GM18858 (cell line): Measurements from ENCODE around the gene ARL1.
"Not testable (repeated sequence)": the region's sequence is repeated elsewhere in the genome, so short reads cannot be mapped to it uniquely, and the experiment has no call there.

Source experiments
- ATAC-seq: cut with Tn5 transposase; IDR thresholded peaks from one replicate; pipeline ENCODE4 v1.9.1; 2021; ENCODE audit not compliant: unreplicated experiment

ARL1 gene

DNA sequence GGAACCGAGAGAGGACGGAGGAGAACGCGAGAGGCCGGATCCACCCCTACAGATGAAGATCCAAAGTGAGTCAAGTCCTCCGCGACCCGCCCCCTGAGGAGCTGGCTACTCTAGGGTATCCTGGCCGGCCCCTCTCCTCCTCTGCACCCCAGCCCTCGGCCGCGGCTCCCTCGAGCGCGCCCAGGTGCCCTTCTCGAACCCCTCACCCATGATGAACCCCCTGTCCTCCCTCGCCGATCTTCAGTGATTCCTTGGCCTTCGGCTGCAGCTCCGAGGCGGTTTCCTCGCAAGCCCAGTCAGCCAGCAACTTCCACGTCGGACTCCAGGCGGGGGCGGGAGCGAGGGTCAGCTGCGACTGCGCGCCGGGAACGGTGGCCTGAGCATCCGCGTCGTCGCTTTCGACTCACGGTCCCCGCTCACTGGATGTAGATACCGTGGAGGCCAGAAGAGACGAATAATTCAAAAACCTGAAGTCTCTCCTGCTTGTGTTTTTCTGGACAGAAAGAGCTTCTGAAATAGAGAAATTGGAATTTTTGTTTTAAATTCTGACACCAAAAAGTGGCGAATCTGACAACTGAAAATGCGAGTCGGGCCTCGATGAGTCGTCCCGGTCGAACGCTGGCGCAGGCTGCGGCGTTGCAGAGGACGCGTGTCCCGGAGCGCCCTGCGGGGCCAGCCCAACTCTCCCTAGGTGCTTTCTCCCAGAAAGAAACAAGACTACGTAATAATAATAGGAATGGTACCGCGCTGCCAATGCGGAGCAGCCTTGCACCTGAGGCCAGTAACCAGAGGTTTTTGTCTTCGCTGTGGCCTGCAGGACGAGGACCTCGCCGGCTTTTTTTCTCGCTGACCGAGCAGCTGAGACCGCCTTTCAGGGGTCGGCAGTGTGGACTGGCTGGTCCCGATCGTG is at the start of gene ARL1:
Gene ARL1, minus strand, starts transcription at position 337 of the 910 bp plus-strand sequence. Its CDS starts 127 bp downstream, at position 210.
- ATAC-seq = peak; percentile 57

DNA sequence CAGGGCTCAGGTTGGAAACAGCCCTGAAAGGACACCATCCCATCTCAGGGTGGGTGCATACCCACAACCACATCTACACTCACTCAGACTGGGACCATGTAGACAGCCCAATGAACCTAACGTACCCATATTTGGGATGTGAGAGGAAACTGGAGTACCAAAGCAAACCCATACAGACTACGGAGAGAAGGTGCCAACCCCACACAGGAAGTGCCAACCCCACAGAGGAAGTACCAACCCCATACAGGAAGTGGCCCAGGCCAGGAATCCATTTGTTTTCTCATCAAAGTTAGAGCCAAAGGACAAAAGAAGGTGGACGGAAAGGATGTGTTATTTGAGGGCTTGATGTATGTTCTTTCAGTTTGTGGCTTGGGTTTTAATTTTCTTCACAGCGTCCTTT is 48.1 kb upstream of the ARL1 start:
- ATAC-seq = no peak

DNA sequence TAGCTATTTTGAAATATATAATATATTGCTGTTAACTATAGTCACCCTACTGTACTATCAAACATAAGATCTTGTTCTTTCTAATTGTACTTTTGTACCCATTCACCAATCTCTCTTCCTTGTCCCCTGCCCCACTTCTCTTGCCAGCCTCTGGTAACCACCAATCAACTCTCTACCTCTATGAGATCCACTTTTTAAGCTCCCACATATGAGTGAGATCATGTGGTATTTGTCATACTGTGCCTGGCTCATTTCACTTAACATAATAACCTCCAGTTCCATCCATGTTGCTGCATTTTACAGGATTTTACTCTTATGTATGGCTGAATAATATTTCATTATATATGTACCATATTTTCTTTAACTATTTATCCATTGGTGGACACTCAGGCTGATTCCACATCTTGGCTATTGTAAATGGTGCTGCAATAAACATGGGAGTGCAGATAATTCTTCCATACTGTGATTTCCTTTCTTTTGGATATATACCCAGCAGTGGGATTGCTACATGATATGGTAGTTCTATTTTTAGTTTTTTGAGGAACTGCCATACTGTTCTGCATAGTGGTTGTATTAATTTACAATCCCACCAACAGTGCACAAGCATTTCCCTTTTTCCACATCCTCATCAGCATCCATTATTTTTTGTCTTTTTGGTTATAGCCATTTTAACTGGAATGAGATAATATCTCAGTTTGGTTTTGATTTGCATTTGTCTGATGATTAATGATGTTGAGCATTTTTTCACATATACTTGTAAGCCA is 34.1 kb upstream of the ARL1 start:
- ATAC-seq = no peak

DNA sequence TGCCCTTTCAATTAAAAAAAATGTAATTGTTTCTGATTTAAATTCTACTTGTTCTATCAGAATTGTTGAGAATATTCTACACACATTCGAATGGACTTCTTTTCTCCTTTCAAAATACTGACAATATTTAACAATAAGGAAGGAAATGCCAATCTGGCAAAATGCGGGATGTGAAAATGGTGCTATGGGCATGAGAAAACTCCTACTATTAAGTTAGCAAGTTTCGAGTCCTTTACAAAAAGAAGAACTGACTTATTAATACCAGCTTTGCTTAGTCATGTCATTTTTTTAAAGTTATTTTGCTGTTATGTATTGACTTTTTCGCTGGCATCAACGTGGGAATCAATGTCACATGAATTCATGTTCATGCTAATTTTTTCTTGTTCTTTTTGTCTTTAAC is 31.7 kb upstream of the ARL1 start:
- no peak for ATAC-seq

DNA sequence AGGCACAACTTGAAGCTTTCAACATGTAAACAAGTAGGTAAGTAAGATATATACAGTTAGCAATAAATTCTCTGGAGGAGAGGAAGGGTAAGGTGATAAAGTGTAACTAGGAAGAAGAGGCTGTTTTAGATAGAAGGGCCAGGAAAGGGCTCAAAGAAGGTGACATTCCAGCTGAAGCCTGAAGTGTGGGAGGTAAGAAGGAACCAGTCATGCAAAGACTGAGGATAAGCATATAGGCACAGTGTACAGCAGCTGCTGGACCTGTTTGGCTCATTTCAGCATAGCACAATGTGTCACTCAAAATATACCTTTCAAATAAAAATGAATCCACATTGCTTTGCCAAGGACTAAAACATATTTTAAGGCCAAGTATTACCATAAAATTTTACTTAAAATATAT is 28.6 kb upstream of the ARL1 start:
- no peak for ATAC-seq

DNA sequence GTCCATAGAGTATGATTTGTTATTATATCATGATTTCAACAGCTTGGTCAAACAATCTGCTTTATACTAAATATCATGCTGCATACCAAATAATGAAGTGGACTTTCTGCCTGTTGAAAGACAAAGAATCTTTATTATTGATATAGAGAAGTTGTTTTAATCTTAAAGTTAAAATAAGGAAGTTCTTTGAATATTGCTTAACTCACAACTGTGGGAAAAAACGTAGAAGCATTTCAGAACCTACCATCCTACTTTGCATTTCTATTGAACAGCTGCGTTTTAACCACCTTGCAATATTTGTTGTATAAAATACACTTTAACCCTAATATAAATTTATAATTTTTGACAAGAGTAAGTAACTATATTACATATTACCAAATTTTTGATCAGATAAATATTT is 22.9 kb upstream of the ARL1 start:
- ATAC-seq = no peak

DNA sequence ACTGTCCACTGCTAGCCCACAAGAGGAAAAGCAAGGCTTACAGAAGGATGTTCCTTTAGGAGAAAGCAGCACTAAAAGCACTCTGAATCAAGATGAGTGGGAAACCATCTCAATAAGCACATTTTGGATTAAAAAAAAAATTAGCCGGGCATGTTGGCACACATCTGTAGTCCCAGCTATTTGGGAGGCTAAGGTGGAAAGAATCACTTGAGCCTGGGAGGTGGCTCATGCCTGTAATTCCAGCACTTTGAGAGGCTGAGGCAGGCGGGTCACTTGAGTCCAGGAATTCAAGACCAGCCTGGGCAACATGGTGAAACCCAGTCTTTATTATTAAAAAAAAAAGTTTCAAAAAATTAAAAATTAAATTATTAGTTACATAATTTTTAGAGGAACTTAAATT is 17.0 kb upstream of the ARL1 start:
- no peak for ATAC-seq

DNA sequence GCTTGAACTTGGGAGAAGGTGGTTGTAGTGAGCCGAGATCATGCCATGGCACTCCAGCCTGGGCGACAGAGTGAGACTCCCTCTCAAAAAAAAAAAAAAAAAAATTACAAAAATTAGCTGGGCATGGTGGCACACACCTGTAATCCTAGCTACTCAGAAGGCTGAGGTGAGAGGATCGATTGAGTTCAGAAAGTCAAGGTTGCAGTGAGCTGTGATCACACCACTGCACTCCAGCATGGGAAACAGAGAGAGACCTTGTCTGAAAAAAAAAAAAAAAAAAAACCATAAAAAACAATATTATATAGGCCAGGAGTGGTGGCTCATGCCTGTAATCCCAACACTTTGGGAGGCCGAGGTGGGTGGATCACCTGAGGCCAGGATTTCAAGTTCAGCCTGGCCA is 14.5 kb upstream of the ARL1 start:
- ATAC-seq = not testable (repeated sequence)

DNA sequence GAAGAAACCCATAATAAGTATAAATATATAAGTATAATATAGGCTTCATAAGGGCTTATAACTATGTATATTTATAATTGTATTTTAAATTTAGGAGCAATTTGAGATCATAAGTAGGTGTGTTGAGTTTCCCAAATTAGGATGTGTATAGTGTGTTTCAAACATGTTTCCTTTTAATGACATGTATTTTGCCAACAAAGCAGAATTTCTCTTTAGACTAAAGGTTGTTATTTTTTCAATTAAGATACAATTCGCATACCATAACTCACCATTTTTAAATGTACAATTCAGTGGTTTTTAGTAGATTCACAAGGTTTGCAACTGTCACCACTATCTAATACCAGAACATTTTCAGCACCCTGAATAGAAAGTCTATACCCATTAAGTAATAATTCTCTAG is 7.7 kb upstream of the ARL1 start:
- no peak for ATAC-seq

DNA sequence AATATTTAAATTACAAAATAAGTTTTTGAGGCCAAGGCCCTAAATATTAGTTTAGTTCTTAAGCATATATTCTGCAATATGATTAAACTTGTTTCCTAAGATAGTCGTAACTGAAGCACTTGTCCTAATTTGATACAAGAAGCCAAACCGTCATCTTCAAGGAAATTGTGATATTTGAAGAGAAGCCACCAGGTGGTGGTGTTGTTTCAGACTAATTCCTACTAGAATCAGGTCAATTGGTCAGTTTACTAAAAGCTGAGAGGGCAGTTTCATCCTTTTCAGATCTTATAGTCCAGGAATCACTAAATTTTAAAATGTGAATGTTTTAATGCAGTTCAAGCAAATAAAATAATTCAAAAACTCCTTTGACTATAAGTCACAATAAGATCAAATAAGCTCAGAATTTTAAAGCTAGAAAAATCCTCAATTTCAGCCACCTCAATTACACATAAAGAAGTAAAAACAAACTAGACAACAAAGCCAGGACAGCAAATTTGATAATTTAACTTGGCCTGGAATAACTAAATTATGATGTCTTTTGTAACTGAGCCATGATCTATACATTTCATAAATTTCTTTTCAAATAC is 7.1 kb upstream of the ARL1 start:
- no peak for ATAC-seq

DNA sequence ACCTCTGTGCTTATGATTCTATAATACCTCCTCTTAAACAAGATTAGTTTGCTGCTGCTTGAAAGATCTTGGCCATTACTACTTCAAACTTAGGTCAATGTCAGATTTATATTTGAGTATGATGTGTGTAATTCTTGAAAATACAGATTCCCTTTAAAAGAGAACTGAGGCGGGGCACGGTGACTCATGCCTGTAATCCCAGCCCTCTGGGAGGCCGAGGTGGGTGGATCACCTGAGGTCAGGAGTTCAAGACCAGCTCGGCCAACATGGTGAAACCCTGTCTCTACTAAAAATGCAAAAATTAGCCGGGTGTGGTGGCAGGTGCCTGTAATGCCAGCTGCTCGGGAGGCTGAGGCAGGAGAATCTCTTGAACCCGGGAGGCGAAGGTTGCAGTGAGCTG is 2.6 kb upstream of the ARL1 start:
- not testable (repeated sequence) for ATAC-seq

DNA sequence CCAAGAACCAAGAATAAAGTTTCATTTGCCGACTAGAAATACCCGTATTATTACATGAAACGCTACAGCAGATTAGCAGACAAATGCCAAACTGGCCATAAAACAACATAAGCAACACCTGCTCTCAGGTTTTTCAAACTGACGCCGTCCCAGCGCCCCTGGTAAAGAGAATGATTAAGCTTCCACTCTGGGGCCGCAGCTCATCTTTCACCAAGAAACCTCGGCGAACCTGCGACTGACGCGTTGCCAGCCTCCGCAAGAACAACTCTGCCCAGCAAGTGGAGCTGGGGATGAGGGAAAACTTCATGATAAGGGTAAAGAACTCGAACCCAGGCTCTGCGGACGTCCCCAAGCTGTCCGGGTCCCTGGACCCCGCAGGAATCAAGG is 530 bp downstream of the ARL1 start:
- no peak for ATAC-seq

DNA sequence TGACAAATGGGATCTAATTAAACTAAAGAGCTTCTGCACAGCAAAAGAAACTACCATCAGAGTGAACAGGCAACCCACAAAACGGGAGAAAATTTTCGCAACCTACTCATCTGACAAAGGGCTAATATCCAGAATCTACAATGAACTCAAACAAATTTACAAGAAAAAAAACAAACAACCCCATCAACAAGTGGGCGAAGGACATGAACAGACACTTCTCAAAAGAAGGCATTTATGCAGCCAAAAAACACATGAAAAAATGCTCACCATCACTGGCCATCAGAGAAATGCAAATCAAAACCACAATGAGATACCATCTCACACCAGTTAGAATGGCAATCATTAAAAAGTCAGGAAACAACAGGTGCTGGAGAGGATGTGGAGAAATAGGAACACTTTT is 16.4 kb downstream of the ARL1 start:
- not testable (repeated sequence) for ATAC-seq

DNA sequence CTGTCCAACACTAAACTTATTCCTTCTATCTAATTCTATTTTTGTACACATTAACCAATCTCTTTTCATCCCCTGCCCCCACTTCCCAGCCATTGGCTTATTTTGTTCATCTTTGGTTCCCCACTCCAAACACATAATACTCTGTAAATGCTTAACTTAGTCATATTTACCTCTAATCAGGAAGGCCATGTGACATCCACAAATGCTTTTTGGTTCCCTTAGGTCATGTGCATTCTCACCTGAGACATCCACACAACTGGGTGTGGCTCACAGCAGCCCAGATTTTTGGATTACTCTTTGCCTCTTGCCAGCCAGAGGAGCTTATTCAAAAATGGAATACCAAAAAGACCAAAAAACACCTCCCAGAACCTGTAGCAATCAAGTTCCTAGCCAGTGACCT is 28.4 kb downstream of the ARL1 start:
- no peak for ATAC-seq

DNA sequence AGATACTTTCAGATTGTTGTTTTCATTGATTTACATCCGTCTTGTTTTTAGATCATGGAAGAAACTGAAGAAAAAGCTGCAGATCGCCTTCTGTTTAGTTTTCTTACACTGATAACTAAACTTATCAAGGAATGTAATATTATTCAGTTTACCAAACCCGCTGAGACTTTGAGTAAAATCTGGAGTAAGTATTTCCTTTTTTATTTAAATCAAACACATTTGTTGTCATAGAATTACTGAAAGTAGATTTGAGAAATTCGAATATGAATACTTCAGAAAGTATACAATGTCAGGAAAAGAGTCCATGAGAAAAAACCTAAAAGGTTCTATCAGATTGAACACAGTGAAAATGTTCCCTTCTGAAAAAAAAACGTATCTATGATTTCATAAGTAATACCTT is 32.0 kb downstream of the ARL1 start:
- ATAC-seq = no peak

DNA sequence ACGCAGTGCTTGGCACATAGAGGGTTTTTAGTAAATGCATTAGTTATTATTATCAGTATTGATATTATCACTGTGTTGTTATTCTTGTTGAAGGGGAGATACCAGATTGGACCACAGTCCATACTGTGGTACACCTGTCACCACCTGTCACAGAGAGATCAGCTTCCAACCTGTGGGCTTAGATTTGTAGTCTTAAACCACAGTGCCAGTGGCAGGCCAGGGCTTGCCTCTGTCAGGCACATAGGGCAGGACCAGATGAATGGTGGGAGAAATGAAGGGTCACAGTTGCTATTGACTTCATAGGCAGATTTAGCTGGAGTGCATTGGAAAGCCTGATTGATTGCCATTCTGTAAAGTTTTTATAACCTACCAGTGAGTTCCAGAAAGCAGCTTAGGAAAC is 35.1 kb downstream of the ARL1 start:
- ATAC-seq = no peak

DNA sequence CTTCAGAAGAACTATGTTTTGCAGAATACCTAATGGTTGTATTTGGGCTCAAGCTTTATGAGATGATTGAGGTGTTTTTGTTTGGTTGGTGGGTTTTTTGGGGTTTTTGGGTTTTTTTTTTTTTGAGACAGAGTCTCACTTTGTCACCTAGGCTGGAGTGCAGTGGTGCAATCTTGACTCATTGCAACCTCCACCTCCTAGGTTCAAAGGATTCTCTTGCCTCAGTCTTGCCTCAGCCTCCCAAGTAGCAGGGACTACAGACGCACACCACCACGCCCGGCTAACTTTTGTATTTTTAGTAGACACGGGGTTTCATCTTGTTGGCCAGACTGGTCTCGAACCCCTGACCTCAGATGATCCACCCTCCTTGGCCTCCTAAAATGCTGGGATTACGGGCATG is 39.6 kb downstream of the ARL1 start:
- ATAC-seq = no peak

DNA sequence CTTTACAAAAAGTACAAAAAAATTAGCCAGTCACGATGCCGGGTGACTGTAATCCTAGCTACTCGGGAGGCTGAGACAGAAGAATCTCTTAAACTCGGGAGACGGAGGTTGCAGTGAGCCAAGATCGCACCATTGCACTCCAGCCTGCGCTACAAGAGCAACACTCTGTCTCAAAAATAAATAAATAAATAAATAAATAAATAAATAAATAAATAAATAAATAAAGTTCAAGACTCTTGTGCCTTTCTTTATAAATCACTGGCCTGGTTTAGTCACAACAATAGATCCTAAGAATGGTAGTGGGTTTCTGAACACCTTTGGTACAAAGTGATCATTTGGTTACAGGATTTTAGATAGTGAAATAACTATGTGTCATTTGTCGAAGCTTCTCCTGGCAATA is 46.1 kb downstream of the ARL1 start:
- no peak for ATAC-seq

DNA sequence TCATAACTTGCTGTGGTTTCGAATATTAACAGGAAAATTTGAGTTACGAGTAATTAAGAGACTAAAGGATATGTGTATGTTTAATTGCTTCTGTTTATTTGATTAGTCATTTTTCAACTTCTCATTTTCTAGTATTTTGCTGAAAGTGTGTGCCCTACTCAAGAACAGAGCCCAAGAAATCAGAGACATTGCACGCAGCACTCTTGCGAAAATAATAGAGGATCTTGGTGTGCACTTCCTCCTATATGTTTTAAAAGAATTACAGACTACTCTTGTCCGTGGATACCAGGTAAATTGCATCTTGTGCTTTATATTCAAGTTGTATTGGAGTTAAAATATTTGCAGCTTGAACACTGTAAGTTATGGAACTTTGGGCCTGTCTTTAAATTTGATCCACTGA is 50.8 kb downstream of the ARL1 start:
- ATAC-seq = no peak

DNA sequence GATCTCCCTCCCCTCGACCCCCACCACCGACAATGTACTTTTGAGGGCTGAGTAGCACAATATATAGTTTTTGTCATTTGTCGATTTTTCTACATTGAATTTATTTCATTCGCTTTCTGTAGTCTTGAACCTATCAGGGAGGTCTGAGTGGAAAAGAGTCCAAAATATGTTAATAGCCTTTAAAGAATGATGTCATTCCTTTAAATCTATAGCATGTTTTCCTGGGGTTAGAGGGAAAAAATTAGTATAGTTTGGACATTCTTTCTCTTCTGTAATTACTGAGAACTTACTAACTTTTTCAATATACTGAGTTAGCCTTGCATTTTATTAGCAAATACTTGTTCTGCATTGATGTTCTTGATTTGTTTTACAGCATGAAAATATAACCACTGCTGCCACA is 55.9 kb downstream of the ARL1 start:
- ATAC-seq = no peak

DNA sequence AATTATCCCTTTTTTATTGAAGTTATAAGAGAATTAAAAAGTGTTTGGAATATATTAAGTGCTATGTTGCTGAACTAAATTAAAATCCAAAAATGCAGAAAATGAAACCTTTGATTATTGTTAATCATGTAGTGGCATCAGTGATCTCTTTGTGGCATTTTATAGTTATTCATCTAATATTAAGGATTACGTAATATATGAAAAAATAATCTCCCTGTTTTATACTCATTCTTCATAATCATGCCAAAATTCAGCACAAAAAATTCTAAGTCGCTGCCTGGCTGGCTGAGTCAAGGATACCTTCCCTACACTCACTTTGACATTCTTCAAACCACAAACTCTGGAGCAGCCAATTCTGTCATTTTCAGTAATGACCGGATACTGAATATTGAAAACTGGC is 63.7 kb downstream of the ARL1 start:
- no peak for ATAC-seq
